Smooth muscle cell (in vitro differentiated cells): ENCODE results near the gene CHTF18. TPM values are rescaled to one million over a fixed set of nuclear protein-coding genes. Genes with fewer than 3 reads are reported as not detected.

Source experiments
- DNase-seq: peaks from one replicate; lab custom pipeline; 2025; ENCODE audit not compliant: unreplicated experiment; lab: John Stamatoyannopoulos, UW
- H2AFZ ChIP-seq: fragments of 200-600 bp; sonication (generic); 2 replicates; pipeline ENCODE4 v1.6.0; 2016; ENCODE audit warnings: antibody characterized with exemption, low read depth, mild to moderate bottlenecking
- H3F3A ChIP-seq: fragments of 200-600 bp; sonication (generic); 2 replicates; pipeline ENCODE4 v1.6.0; 2017; ENCODE audit warnings: antibody characterized with exemption, low read depth
- H3K27ac ChIP-seq: fragments of 200-600 bp; sonication (generic); 2 replicates; pipeline ENCODE4 v1.5.1; 2016; ENCODE audit warnings: low read depth, mild to moderate bottlenecking
- H3K27me3 ChIP-seq: fragments of 200-600 bp; sonication (generic); 2 replicates; pipeline ENCODE4 v1.6.1; 2016; ENCODE audit warnings: low read depth, mild to moderate bottlenecking
- H3K36me3 ChIP-seq: fragments of 200-600 bp; sonication (generic); 2 replicates; pipeline ENCODE4 v1.5.1; 2016; ENCODE audit warnings: low read depth
- H3K4me1 ChIP-seq: fragments of 200-600 bp; sonication (generic); 2 replicates; pipeline ENCODE4 v1.5.1; 2016; ENCODE audit warnings: low read depth
- H3K4me2 ChIP-seq: fragments of 200-600 bp; sonication (generic); 2 replicates; pipeline ENCODE4 v1.6.0; 2016; ENCODE audit warnings: mild to moderate bottlenecking
- H3K4me3 ChIP-seq: fragments of 200-600 bp; sonication (generic); 2 replicates; pipeline ENCODE4 v1.5.1; 2016; ENCODE audit warnings: mild to moderate bottlenecking
- H3K79me2 ChIP-seq: fragments of 200-600 bp; sonication (generic); 2 replicates; pipeline ENCODE4 v1.6.0; 2016; ENCODE audit warnings: low read depth, mild to moderate bottlenecking
- H3K9ac ChIP-seq: fragments of 200-600 bp; sonication (generic); 2 replicates; pipeline ENCODE4 v1.6.0; 2016; ENCODE audit warnings: low read depth
- H3K9me3 ChIP-seq: fragments of 200-600 bp; sonication (generic); replicated peaks from 2 replicates; pipeline ENCODE4 v1.5.1; 2016; ENCODE audit warnings: low read depth
- H4K20me1 ChIP-seq: fragments of 200-600 bp; sonication (generic); 2 replicates; pipeline ENCODE4 v1.6.0; 2016; ENCODE audit warnings: low read depth
- WGBS: methylation state at CpG from one replicate; pipeline ENCODE4 v1.1.7; 2016; ENCODE audit warnings: low lambda C conversion rate; 5-methylcytosine and 5-hydroxymethylcytosine counted together
- polyA plus RNA-seq: library from polyadenylated mRNA; unstranded; fragments of >200 nt; fragmentation: Nextera tagmentation; extraction: Ambion mirVana; gene quantifications from 2 replicates; pipeline ENCODE4 v1.2.1, GENCODE V29; 2016
- total RNA-seq: library from RNA; depleted of rRNA; stranded (reverse); fragments of >200 nt; gene quantifications from 2 replicates; pipeline ENCODE4 v1.2.3, GENCODE V29; 2014
- TF ChIP-seq, protein P1 (sequence below): fragments of 200-600 bp; sonication (generic); IDR thresholded peaks from 2 replicates; pipeline ENCODE4 v1.5.1; 2017; ENCODE audit warnings: borderline replicate concordance, mild to moderate bottlenecking, antibody characterized with exemption; ENCODE audit not compliant: insufficient read depth, poor library complexity, severe bottlenecking

The CHTF18 gene
- total and polyA plus RNA-seq, 2 experiments from 2014 or later = 27.2 to 33.2 TPM

DNA sequence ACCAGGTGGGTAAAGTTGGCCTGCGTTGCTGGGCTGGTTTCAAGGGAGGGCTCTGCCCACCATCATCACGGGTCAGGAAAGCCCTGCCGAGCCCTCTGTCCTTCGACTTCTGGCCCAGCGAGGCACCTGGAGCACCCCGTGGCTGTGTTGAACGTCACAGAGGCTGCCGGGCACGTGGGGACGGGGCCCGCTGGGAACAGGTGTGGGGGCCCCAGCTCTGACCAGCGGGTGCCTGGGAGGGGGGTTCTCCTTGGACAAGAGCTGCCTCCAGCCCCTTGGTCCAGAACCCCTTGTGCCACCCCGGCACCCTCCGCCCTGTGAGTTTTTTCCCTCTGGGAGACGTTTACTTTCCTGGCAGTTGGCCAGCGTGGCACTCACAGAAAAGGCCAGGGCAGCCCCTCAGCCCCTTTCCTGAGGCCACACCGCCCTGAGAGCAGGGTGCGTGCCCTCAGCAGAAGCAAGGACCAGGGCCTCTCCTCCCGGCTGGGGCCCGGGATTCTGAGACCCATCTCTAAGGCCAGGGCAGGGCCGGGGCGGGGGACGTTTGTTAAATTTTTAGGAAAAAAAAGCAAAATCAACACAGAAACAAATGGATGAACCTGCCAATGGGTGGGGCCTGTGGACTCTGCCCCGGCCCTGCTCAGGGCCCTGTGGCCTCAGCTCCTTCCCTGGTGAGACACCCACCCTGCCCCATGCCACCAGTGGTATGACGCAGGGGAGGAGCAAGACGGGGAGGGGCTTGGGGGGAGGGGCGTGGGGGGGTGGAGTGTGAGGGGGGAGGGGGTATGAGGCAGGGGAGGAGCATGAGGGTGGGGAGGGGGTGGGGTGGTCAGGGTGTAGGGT is 43.4 kb downstream of the CHTF18 start:
- H3K27ac ChIP-seq = no peak overlapping the region
- H3K4me2 ChIP-seq = no peak overlapping the region
- H2AFZ ChIP-seq = no peak overlapping the region
- TF ChIP-seq, protein P1, sequence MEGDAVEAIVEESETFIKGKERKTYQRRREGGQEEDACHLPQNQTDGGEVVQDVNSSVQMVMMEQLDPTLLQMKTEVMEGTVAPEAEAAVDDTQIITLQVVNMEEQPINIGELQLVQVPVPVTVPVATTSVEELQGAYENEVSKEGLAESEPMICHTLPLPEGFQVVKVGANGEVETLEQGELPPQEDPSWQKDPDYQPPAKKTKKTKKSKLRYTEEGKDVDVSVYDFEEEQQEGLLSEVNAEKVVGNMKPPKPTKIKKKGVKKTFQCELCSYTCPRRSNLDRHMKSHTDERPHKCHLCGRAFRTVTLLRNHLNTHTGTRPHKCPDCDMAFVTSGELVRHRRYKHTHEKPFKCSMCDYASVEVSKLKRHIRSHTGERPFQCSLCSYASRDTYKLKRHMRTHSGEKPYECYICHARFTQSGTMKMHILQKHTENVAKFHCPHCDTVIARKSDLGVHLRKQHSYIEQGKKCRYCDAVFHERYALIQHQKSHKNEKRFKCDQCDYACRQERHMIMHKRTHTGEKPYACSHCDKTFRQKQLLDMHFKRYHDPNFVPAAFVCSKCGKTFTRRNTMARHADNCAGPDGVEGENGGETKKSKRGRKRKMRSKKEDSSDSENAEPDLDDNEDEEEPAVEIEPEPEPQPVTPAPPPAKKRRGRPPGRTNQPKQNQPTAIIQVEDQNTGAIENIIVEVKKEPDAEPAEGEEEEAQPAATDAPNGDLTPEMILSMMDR = no peak
- no peaks in the 10 kb centered on the region for H4K20me1 ChIP-seq
- 92% methylated on average over 26 of the region's 27 CpGs for WGBS
- H3K4me3 ChIP-seq = no peak overlapping the region
- no peaks in the 10 kb centered on the region for H3K4me1 ChIP-seq
- H3K9ac ChIP-seq = no peak overlapping the region
- peaks cover 2% of the 10 kb centered on the region for H3K9me3 ChIP-seq
- H3K79me2 ChIP-seq = no peaks in the 10 kb centered on the region
- no peaks in the 10 kb centered on the region for H3K27me3 ChIP-seq
- H3F3A ChIP-seq = no peaks in the 10 kb centered on the region
- no peak for DNase-seq
- no peaks in the 10 kb centered on the region for H3K36me3 ChIP-seq

DNA sequence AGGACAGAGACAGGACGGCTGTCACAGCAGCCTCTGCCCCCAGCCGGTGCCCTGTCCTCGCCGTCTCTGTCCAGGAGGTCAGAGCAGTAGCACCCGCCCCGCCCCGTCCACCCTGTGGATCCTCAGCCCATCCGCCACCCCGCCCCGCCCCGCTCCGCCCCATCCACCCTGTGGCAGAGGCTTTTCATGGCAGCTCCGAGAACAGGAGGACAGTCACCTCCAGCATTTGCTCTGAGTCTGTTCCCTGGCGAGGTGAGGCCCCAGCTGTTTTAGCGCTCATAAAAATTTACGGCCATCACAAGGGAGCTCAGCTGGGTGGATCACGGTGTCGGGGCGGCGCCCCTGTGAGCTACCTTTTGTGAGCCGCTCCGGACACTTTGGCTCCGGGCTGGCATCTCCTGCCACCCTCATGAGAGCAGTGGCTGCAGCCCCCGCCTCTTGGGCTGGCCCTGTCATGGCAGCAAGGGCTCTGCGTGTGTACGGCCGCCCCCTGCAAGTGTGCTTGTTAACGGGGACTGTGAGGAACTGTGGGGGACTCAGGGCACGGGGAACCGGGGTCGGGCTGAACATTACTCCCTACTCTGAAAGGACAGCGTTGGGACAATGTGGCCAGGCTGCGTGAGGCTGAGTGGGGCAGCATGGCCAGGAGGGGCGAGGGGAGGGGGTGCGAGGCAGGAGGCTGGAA is 44.4 kb downstream of the CHTF18 start:
- no peaks in the 10 kb centered on the region for H3K27me3 ChIP-seq
- no peak overlapping the region for H3K4me3 ChIP-seq
- no peak for DNase-seq
- no peaks in the 10 kb centered on the region for H3K4me1 ChIP-seq
- H3K36me3 ChIP-seq = no peaks in the 10 kb centered on the region
- no peak overlapping the region for H3K27ac ChIP-seq
- no peak overlapping the region for H2AFZ ChIP-seq
- no peaks in the 10 kb centered on the region for H4K20me1 ChIP-seq
- H3K9me3 ChIP-seq = peaks cover 6% of the 10 kb centered on the region
- WGBS = 92% methylated on average over 28 of the region's 35 CpGs
- H3K9ac ChIP-seq = no peak overlapping the region
- TF ChIP-seq, protein P1 = no peak
- H3K79me2 ChIP-seq = no peaks in the 10 kb centered on the region
- no peaks in the 10 kb centered on the region for H3F3A ChIP-seq
- H3K4me2 ChIP-seq = no peak overlapping the region

DNA sequence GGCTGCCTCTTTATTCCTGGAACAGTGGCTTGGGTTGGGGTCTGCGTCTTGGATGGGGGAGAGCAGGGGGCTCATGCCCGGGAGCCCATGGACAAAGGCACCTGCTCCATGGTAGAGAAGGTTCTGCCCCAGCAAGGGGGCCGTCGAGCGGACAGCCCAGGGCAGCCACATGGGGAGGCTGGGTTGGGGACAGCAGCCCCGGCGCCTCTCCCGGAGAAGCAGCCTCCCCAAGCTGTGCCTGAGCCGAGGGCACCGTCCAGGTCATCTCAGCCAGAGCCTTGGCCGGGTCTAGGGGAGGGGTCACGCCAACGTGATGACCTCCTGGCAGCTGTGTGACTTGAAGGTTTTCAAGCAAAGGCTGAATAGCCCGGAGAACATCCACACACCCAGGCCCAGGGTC is 45.0 kb downstream of the CHTF18 start:
- H3K4me3 ChIP-seq = no peak overlapping the region
- TF ChIP-seq, protein P1 = no peak
- H3K27ac ChIP-seq = no peak overlapping the region
- WGBS = 86% methylated on average over 13 of the region's 14 CpGs
- no peak overlapping the region for H3K9ac ChIP-seq
- no peak overlapping the region for H2AFZ ChIP-seq
- H3K79me2 ChIP-seq = no peaks in the 10 kb centered on the region
- H4K20me1 ChIP-seq = no peaks in the 10 kb centered on the region
- no peak overlapping the region for H3K4me2 ChIP-seq
- H3F3A ChIP-seq = no peaks in the 10 kb centered on the region
- H3K9me3 ChIP-seq = peaks cover 6% of the 10 kb centered on the region
- no peaks in the 10 kb centered on the region for H3K36me3 ChIP-seq
- no peaks in the 10 kb centered on the region for H3K4me1 ChIP-seq
- H3K27me3 ChIP-seq = no peaks in the 10 kb centered on the region
- no peak for DNase-seq
